ENCODE measurements around the gene TAF10. TPM values are rescaled to one million over a fixed set of nuclear protein-coding genes. Genes with fewer than 3 reads are reported as not detected.

Gene TAF10
- total RNA-seq, 2 experiments from 2014 or later, result 133 to 152 TPM

GRCh38 chr11:6630632-6631291 is 18.7 kb upstream of the TAF10 start:
- no peaks in the 10 kb centered on the region for H3K27me3 Mint-ChIP-seq
- ATAC-seq (no peak), DNase-seq (no peak)
- H3K27ac Mint-ChIP-seq, result no peak overlapping the region
- H3K4me3 Mint-ChIP-seq, result no peak overlapping the region
- ChIA-PET CTCF (interaction anchor here (0.7 to 1.0 kb wide), 3 partner anchors 20 to 61 kb away, joined by 3 read pairs; no protein-coding TSS in a partner anchor), POLR2A (no interaction called here)
- H3K4me1 Mint-ChIP-seq, result peaks cover 8% of the 10 kb centered on the region
- H3K9me3 Mint-ChIP-seq (ENCODE audit: low read depth), result no peaks in the 10 kb centered on the region
- intact Hi-C loops (cut with DNase I, micrococcal nuclease), result no loop called here
- H3K36me3 Mint-ChIP-seq (ENCODE audit: low read depth), result no peaks in the 10 kb centered on the region

GRCh38 chr11:6629892-6630631 is 18.0 kb upstream of the TAF10 start:
- intact Hi-C loops (cut with DNase I, micrococcal nuclease), result no loop called here
- Mint-ChIP-seq H3K4me3 (no peak overlapping the region), H3K27ac (no peak overlapping the region), H3K36me3 (ENCODE audit: low read depth) (no peaks in the 10 kb centered on the region), H3K9me3 (ENCODE audit: low read depth) (no peaks in the 10 kb centered on the region), H3K27me3 (no peaks in the 10 kb centered on the region), H3K4me1 (peaks cover 8% of the 10 kb centered on the region)
- no peak for ATAC-seq
- DNase-seq, result no peak
- POLR2A ChIA-PET, result no interaction called here
- CTCF ChIA-PET, result interaction anchor here (0.7 kb wide), 1 partner anchor 20 kb away, joined by 3 read pairs; no protein-coding TSS in a partner anchor

- intact Hi-C loops (cut with DNase I, micrococcal nuclease), result no loop called here
- no peaks in the 10 kb centered on the region for H3K27me3 Mint-ChIP-seq
- DNase-seq (no peak), ATAC-seq (no peak)
- H3K9me3 Mint-ChIP-seq (ENCODE audit: low read depth), result no peaks in the 10 kb centered on the region
- H3K4me1 Mint-ChIP-seq, result peaks cover 8% of the 10 kb centered on the region
- no peak overlapping the region for H3K4me3 Mint-ChIP-seq
- no peak overlapping the region for H3K27ac Mint-ChIP-seq
- H3K36me3 Mint-ChIP-seq (ENCODE audit: low read depth), result no peaks in the 10 kb centered on the region
- ChIA-PET CTCF (no interaction called here), POLR2A (no interaction called here)
These were observed 17.5 kb upstream of the TAF10 start for GRCh38 chr11:6629573-6629891.

- H3K4me3 Mint-ChIP-seq, result no peak overlapping the region
- H3K27me3 Mint-ChIP-seq, result no peaks in the 10 kb centered on the region
- H3K27ac Mint-ChIP-seq, result no peak overlapping the region
- H3K4me1 Mint-ChIP-seq, result peaks cover 8% of the 10 kb centered on the region
- H3K36me3 Mint-ChIP-seq (ENCODE audit: low read depth), result no peaks in the 10 kb centered on the region
- CTCF ChIA-PET, result interaction anchor here (1.2 kb wide), 1 partner anchor 143 kb away, joined by 3 read pairs; no protein-coding TSS in a partner anchor
- no peaks in the 10 kb centered on the region for H3K9me3 Mint-ChIP-seq (ENCODE audit: low read depth)
- intact Hi-C loops (cut with DNase I, micrococcal nuclease), result no loop called here
- POLR2A ChIA-PET, result no interaction called here
- ATAC-seq (no peak), DNase-seq (no peak)
These were observed 16.5 kb upstream of the TAF10 start for GRCh38 chr11:6628526-6628925.

- POLR2A ChIA-PET, result no interaction called here
- CTCF ChIA-PET, result interaction anchor here (0.8 to 1.2 kb wide), 3 partner anchors 20 to 248 kb away, joined by 3 read pairs; no protein-coding TSS in a partner anchor
- peak overlapping the region; percentile 63 for H3K27ac Mint-ChIP-seq
- no peaks in the 10 kb centered on the region for H3K27me3 Mint-ChIP-seq
- peaks cover 8% of the 10 kb centered on the region for H3K4me1 Mint-ChIP-seq
- H3K9me3 Mint-ChIP-seq (ENCODE audit: low read depth), result no peaks in the 10 kb centered on the region
- peak; percentile 26 for DNase-seq
- H3K4me3 Mint-ChIP-seq, result no peak overlapping the region
- intact Hi-C loops (cut with DNase I, micrococcal nuclease), result no loop called here
- no peaks in the 10 kb centered on the region for H3K36me3 Mint-ChIP-seq (ENCODE audit: low read depth)
- peak; percentile 84 for ATAC-seq
These were observed 15.8 kb upstream of the TAF10 start for GRCh38 chr11:6627762-6628241.

- no peak for ATAC-seq
- Mint-ChIP-seq H3K36me3 (ENCODE audit: low read depth) (no peaks in the 10 kb centered on the region), H3K9me3 (ENCODE audit: low read depth) (no peaks in the 10 kb centered on the region), H3K4me3 (no peak overlapping the region), H3K27me3 (no peaks in the 10 kb centered on the region), H3K27ac (peak overlapping the region; percentile 63), H3K4me1 (peaks cover 8% of the 10 kb centered on the region)
- ChIA-PET CTCF (interaction anchor here (0.7 to 0.9 kb wide), 3 partner anchors 20 to 248 kb away, joined by 3 read pairs; no protein-coding TSS in a partner anchor), POLR2A (interaction anchor here (0.6 kb wide), 1 partner anchor 38 kb away, joined by 3 read pairs; no protein-coding TSS in a partner anchor)
- no peak for DNase-seq
- intact Hi-C loops (cut with DNase I, micrococcal nuclease), result no loop called here
These were observed 15.2 kb upstream of the TAF10 start for GRCh38 chr11:6626971-6627761.

GRCh38 chr11:6625832-6626420 is 13.9 kb upstream of the TAF10 start:
- Mint-ChIP-seq H3K9me3 (ENCODE audit: low read depth) (no peaks in the 10 kb centered on the region), H3K36me3 (ENCODE audit: low read depth) (no peaks in the 10 kb centered on the region), H3K4me1 (peaks cover 8% of the 10 kb centered on the region), H3K27me3 (no peaks in the 10 kb centered on the region), H3K4me3 (no peak overlapping the region), H3K27ac (no peak overlapping the region)
- DNase-seq (no peak), ATAC-seq (no peak)
- CTCF ChIA-PET, result no interaction called here
- intact Hi-C loops (cut with DNase I, micrococcal nuclease), result no loop called here
- POLR2A ChIA-PET, result no interaction called here

GRCh38 chr11:6625156-6625831 is 13.3 kb upstream of the TAF10 start:
- no peak overlapping the region for H3K4me3 Mint-ChIP-seq
- intact Hi-C loops (cut with DNase I, micrococcal nuclease), result no loop called here
- no peaks in the 10 kb centered on the region for H3K27me3 Mint-ChIP-seq
- H3K9me3 Mint-ChIP-seq (ENCODE audit: low read depth), result no peaks in the 10 kb centered on the region
- POLR2A ChIA-PET, result no interaction called here
- H3K4me1 Mint-ChIP-seq, result peaks cover 8% of the 10 kb centered on the region
- no peak overlapping the region for H3K27ac Mint-ChIP-seq
- CTCF ChIA-PET, result no interaction called here
- no peak for DNase-seq
- ATAC-seq, result no peak
- no peaks in the 10 kb centered on the region for H3K36me3 Mint-ChIP-seq (ENCODE audit: low read depth)

GRCh38 chr11:6623391-6624363 is 11.7 kb upstream of the TAF10 start:
- ATAC-seq (no peak), DNase-seq (no peak)
- CTCF ChIA-PET, result interaction anchor here (0.9 to 1.0 kb wide), 2 partner anchors 60 to 244 kb away, joined by 3 to 5 read pairs; partner anchors contain the start of gene MRPL17
- Mint-ChIP-seq H3K27me3 (no peaks in the 10 kb centered on the region), H3K4me1 (peaks cover 8% of the 10 kb centered on the region), H3K27ac (no peak overlapping the region), H3K4me3 (no peak overlapping the region), H3K9me3 (ENCODE audit: low read depth) (no peaks in the 10 kb centered on the region), H3K36me3 (ENCODE audit: low read depth) (no peaks in the 10 kb centered on the region)
- intact Hi-C loops (cut with DNase I, micrococcal nuclease), result no loop called here
- POLR2A ChIA-PET, result no interaction called here

All from activated CD4-positive, alpha-beta T cell treated with anti-CD3 and anti-CD28 coated beads for 36 hours (primary cell).